ENCODE results near the gene MYDGF.
A peak's percentile ranks its signal among the peaks of the same experiment; 100 is the strongest.
"Not testable (repeated sequence)": the region's sequence is repeated elsewhere in the genome, so short reads cannot be mapped to it uniquely, and the experiment has no call there.

Gene MYDGF

GRCh38 chr19:4669723-4670480 lies at the start of gene MYDGF:
Gene MYDGF, minus strand, starts transcription at chr19:4670342. Its CDS starts 8 bp downstream, at chr19:4670334.
- DNase-seq = peak in 56 of 58 donors; percentile 10 to 93 (median 81)

DNA sequence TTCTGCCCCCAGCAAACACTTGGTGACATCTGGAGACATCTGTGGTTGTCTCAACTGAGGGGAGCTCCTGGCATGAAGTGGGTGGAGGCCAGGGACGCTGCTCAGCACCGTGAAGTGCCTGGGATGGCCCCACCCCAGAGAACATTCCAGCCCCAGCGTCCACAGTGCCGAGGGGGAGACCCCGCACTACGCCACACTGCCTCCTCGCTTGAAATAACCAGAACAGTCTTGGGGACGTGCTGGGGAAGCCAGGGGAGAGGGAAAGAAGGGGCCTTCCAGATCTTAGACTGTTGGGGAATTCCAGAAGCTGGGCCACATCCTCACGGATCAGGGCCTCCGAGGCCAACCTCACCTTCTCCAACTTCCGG lies 49.3 kb upstream of the MYDGF start:
- no peak for DNase-seq

DNA sequence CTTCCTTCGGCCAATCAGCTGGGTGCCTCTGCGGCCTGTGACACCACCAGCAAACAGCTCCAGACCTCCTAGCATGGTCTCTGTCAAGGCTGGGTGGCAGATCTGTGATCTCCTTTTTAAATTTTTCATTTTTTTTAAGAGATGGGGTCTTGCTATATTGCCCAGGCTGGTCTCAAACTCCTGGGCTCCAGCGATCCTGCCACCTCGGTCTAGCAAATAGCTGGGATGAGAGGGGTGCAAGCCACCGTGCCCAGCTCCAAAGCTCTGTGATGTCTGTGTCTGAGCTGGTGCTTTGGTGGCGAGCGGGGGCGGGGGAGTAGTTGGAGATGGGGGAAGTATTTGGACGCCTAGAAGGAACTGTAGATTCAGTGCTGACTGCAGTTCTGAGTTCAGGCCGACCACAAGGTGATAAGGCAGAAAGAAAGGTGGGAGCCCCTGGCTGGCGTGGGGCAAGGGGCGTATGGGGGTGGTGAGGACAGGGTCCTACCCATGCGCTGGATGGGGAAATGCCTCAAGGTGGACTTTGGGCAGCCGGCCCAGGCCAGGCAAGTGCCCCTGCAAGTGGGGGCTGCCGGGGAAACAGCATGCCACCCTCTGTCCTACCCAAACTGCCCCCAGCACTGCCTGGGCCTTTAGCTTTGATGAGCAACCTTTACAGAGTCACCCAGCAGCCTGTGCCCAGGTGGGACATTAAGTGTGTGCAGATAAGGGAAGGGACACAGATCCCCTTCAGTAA lies 48.0 kb upstream of the MYDGF start:
- no peak for DNase-seq

- peak in 1 of 58 donors; percentile 16 for DNase-seq
These were observed 47.2 kb upstream of the MYDGF start for GRCh38 chr19:4717191-4717965.

- DNase-seq = peak in 8 of 58 donors; percentile 8 to 24 (median 13)
These were observed 45.5 kb upstream of the MYDGF start for GRCh38 chr19:4715529-4716221.

GRCh38 chr19:4715178-4715528 lies 45.0 kb upstream of the MYDGF start:
- DNase-seq = not testable (repeated sequence)

GRCh38 chr19:4714016-4714415 lies 43.9 kb upstream of the MYDGF start:
- no peak for DNase-seq

GRCh38 chr19:4713384-4713951 lies 43.3 kb upstream of the MYDGF start:
- no peak for DNase-seq

GRCh38 chr19:4712771-4713170 lies 42.6 kb upstream of the MYDGF start:
- DNase-seq = no peak

GRCh38 chr19:4711211-4711610 lies 41.1 kb upstream of the MYDGF start:
- DNase-seq = no peak

GRCh38 chr19:4710281-4710600 lies 40.1 kb upstream of the MYDGF start:
- DNase-seq = no peak

DNA sequence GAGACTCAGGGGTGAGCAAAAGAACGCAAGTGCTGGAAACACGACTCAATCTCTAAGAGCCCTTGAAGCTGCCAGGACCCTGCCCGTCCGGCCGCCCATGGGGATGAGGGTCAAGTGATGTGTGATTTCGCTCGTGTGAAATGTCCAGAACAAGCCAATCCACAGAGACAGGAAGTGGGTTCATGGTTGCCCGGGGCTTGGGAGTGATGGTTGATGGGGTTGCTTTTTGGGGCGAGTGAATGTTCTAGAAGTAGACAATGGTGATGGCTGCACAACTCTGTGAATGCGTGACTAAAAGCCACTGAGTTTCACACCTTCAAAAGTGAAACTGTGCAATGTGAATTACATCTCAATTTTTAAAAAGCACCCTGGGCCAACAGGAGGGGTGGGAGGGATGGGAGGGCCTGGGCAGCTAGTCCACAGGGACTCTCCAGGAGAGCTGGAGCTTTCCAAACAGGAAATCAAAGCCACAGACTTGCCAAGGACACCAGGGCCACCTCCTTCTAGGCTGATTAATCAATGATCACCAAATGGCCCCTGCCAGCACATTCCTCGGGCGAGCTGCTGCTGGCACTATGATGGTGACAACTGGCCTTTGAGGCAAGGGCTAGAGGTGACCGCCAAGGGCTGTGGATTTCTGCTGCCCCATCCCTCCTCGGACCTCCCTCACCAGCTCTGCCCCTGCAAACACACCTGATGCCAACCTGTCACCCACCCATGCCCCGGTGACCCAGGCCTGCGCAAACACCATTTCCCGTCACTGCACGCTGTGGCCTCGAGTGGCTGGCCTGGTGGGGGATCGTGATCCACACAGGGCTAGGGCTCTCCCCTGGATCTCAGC lies 39.5 kb upstream of the MYDGF start:
- DNase-seq = no peak

GRCh38 chr19:4707956-4708650 lies 38.0 kb upstream of the MYDGF start:
- no peak for DNase-seq

GRCh38 chr19:4707322-4707721 lies 37.2 kb upstream of the MYDGF start:
- no peak for DNase-seq

DNA sequence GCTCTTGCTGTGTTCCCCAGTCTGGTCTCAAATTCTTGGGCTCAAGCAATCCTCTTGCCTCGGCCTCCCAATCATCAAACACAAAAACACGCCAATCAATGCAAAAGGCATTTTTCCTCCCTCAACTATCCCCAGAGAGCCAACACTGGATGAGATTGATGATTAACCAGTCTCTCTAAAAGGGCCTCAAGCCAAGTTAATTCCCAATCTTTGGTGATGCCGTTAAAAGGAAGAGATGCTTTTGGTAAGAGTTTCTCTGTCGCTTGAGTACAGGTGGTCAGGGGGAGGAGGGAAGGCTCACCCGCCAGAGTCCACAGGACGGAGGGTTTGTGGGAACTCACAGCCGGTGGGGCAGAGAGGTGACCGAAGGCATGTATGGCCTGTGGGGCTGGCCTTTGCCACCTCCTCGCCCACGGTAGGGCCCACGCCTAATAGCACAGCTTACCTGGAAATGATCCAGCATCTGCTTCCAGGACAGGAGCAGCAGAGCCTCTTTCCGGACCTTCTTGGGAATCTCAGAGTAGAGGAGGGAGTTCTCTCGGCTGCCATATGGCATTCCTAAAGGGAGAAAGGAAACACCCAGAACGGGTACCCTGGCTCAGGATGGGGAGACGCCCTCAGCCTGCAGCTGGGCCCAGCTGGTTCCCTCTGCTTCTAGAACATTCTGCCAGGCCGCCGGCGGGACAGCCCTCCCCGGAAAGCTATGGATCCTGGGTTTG lies 35.4 kb upstream of the MYDGF start:
- no peak for DNase-seq

- DNase-seq = no peak
These were observed 34.2 kb upstream of the MYDGF start for GRCh38 chr19:4704317-4704673.

- no peak for DNase-seq
These were observed 33.7 kb upstream of the MYDGF start for GRCh38 chr19:4703671-4704316.

- DNase-seq = no peak
These were observed 32.6 kb upstream of the MYDGF start for GRCh38 chr19:4702764-4703163.

GRCh38 chr19:4701557-4701956 lies 31.4 kb upstream of the MYDGF start:
- no peak for DNase-seq
